Stimulated activated memory B cell treated with anti-CD40 and anti-IgM and Interleukin-4, amounts not matched to agents 10 μg/mL and 1 μg/mL and 100 μg/mL, for 72 hours (primary cell): ENCODE results near the gene SGK1.
A peak's percentile ranks its signal among the peaks of the same experiment; 100 is the strongest.

Source experiments
- ATAC-seq: fragments of 150-1000 bp; cut with Tn5 transposase; 2 replicates; pipeline ENCODE4 v1.10.0; 2021
- H3K27ac Mint-ChIP-seq: one replicate; pipeline ENCODE4 v1.8.0; 2022; ENCODE audit warnings: mild to moderate bottlenecking, mixed read lengths
- H3K27me3 Mint-ChIP-seq: one replicate; pipeline ENCODE4 v1.8.0; 2022; ENCODE audit warnings: mixed read lengths
- H3K36me3 Mint-ChIP-seq: one replicate; pipeline ENCODE4 v1.8.0; 2022; ENCODE audit warnings: mixed read lengths
- H3K4me1 Mint-ChIP-seq: one replicate; pipeline ENCODE4 v1.8.0; 2022; ENCODE audit warnings: mixed read lengths
- H3K4me3 Mint-ChIP-seq: one replicate; pipeline ENCODE4 v1.8.0; 2022; ENCODE audit warnings: mild to moderate bottlenecking, moderate library complexity, mixed read lengths
- H3K9me3 Mint-ChIP-seq: one replicate; pipeline ENCODE4 v1.8.0; 2022; ENCODE audit warnings: mixed read lengths

The SGK1 gene

GRCh38 chr6:134317471-134318131, at the start of gene SGK1:
Gene SGK1, minus strand, starts transcription at chr6:134318112. Its CDS starts 652 bp downstream, at chr6:134317460.
- no peak within 1 kb of the TSS for H3K27ac Mint-ChIP-seq
- H3K4me3 Mint-ChIP-seq: peak within 1 kb of the TSS; percentile 82
- H3K4me1 Mint-ChIP-seq: peaks cover 18% of the 10 kb centered on the region
- peak; percentile 61 for ATAC-seq
- peaks cover 22% of the 10 kb centered on the region for H3K27me3 Mint-ChIP-seq
- no peaks in the 10 kb centered on the region for H3K36me3 Mint-ChIP-seq
- H3K9me3 Mint-ChIP-seq: peaks cover 11% of the 10 kb centered on the region

GRCh38 chr6:134363323-134364039, 45.6 kb upstream of the SGK1 start:
- Mint-ChIP-seq H3K27me3 (no peaks in the 10 kb centered on the region), H3K27ac (no peak overlapping the region), H3K36me3 (no peaks in the 10 kb centered on the region), H3K4me1 (peaks cover 2% of the 10 kb centered on the region), H3K4me3 (no peak overlapping the region), H3K9me3 (no peaks in the 10 kb centered on the region)
- no peak for ATAC-seq

- no peak overlapping the region for H3K4me3 Mint-ChIP-seq
- H3K36me3 Mint-ChIP-seq: peaks cover 4% of the 10 kb centered on the region
- no peaks in the 10 kb centered on the region for H3K27me3 Mint-ChIP-seq
- peaks cover 5% of the 10 kb centered on the region for H3K9me3 Mint-ChIP-seq
- H3K4me1 Mint-ChIP-seq: peaks cover 6% of the 10 kb centered on the region
- no peak for ATAC-seq
- no peak overlapping the region for H3K27ac Mint-ChIP-seq
Measured at GRCh38 chr6:134361011-134361410, 43.1 kb upstream of the SGK1 start.

GRCh38 chr6:134359302-134359701, 41.4 kb upstream of the SGK1 start:
- Mint-ChIP-seq H3K27me3 (no peaks in the 10 kb centered on the region), H3K4me3 (no peak overlapping the region), H3K9me3 (peaks cover 9% of the 10 kb centered on the region)

GRCh38 chr6:134358320-134358719, 40.4 kb upstream of the SGK1 start:
- Mint-ChIP-seq H3K27me3 (no peaks in the 10 kb centered on the region), H3K4me3 (no peak overlapping the region), H3K27ac (no peak overlapping the region), H3K36me3 (peaks cover 5% of the 10 kb centered on the region), H3K9me3 (peaks cover 9% of the 10 kb centered on the region), H3K4me1 (peaks cover 6% of the 10 kb centered on the region)
- ATAC-seq: no peak

More at GRCh38 chr6:134359302-134359701, 41.4 kb upstream of the SGK1 start:
- no peak for ATAC-seq
- H3K36me3 Mint-ChIP-seq: peaks cover 5% of the 10 kb centered on the region
- H3K27ac Mint-ChIP-seq: no peak overlapping the region
- H3K4me1 Mint-ChIP-seq: peaks cover 6% of the 10 kb centered on the region

GRCh38 chr6:134357022-134357487, 39.1 kb upstream of the SGK1 start:
- H3K4me3 Mint-ChIP-seq: no peak overlapping the region
- H3K9me3 Mint-ChIP-seq: peaks cover 9% of the 10 kb centered on the region
- peaks cover 13% of the 10 kb centered on the region for H3K4me1 Mint-ChIP-seq
- peaks cover 5% of the 10 kb centered on the region for H3K36me3 Mint-ChIP-seq
- ATAC-seq: no peak
- no peak overlapping the region for H3K27ac Mint-ChIP-seq
- H3K27me3 Mint-ChIP-seq: no peaks in the 10 kb centered on the region

- H3K27ac Mint-ChIP-seq: no peak overlapping the region
- H3K9me3 Mint-ChIP-seq: peaks cover 9% of the 10 kb centered on the region
- no peak for ATAC-seq
- H3K4me3 Mint-ChIP-seq: no peak overlapping the region
- peaks cover 15% of the 10 kb centered on the region for H3K4me1 Mint-ChIP-seq
- peaks cover 5% of the 10 kb centered on the region for H3K36me3 Mint-ChIP-seq
- no peaks in the 10 kb centered on the region for H3K27me3 Mint-ChIP-seq
Measured at GRCh38 chr6:134356405-134356804, 38.5 kb upstream of the SGK1 start.

- Mint-ChIP-seq H3K36me3 (peaks cover 5% of the 10 kb centered on the region), H3K27ac (peak overlapping the region; percentile 20), H3K4me1 (peaks cover 8% of the 10 kb centered on the region), H3K4me3 (no peak overlapping the region), H3K9me3 (peaks cover 9% of the 10 kb centered on the region), H3K27me3 (no peaks in the 10 kb centered on the region)
- ATAC-seq: no peak
Measured at GRCh38 chr6:134352786-134353480, 35.0 kb upstream of the SGK1 start.

GRCh38 chr6:134351615-134352474, 33.9 kb upstream of the SGK1 start:
- Mint-ChIP-seq H3K4me3 (no peak overlapping the region), H3K27me3 (no peaks in the 10 kb centered on the region), H3K4me1 (peaks cover 8% of the 10 kb centered on the region), H3K9me3 (peaks cover 9% of the 10 kb centered on the region), H3K36me3 (peaks cover 5% of the 10 kb centered on the region), H3K27ac (peak overlapping the region; percentile 20)
- ATAC-seq: no peak

GRCh38 chr6:134347885-134348805, 30.2 kb upstream of the SGK1 start:
- no peaks in the 10 kb centered on the region for H3K36me3 Mint-ChIP-seq
- H3K9me3 Mint-ChIP-seq: no peaks in the 10 kb centered on the region
- ATAC-seq: no peak
- no peak overlapping the region for H3K4me3 Mint-ChIP-seq
- no peak overlapping the region for H3K27ac Mint-ChIP-seq
- H3K4me1 Mint-ChIP-seq: peaks cover 8% of the 10 kb centered on the region
- H3K27me3 Mint-ChIP-seq: no peaks in the 10 kb centered on the region

GRCh38 chr6:134346932-134347545, 29.1 kb upstream of the SGK1 start:
- H3K27me3 Mint-ChIP-seq: no peaks in the 10 kb centered on the region
- no peak overlapping the region for H3K4me3 Mint-ChIP-seq
- ATAC-seq: no peak
- no peaks in the 10 kb centered on the region for H3K36me3 Mint-ChIP-seq
- no peaks in the 10 kb centered on the region for H3K9me3 Mint-ChIP-seq
- H3K4me1 Mint-ChIP-seq: peaks cover 2% of the 10 kb centered on the region
- H3K27ac Mint-ChIP-seq: no peak overlapping the region

GRCh38 chr6:134345789-134346188, 27.9 kb upstream of the SGK1 start:
- Mint-ChIP-seq H3K27ac (no peak overlapping the region), H3K36me3 (no peaks in the 10 kb centered on the region), H3K4me1 (no peaks in the 10 kb centered on the region), H3K9me3 (no peaks in the 10 kb centered on the region), H3K27me3 (no peaks in the 10 kb centered on the region), H3K4me3 (no peak overlapping the region)
- ATAC-seq: no peak

GRCh38 chr6:134343066-134343465, 25.2 kb upstream of the SGK1 start:
- peaks cover 7% of the 10 kb centered on the region for H3K4me1 Mint-ChIP-seq
- H3K9me3 Mint-ChIP-seq: no peaks in the 10 kb centered on the region
- H3K36me3 Mint-ChIP-seq: no peaks in the 10 kb centered on the region
- ATAC-seq: no peak
- no peak overlapping the region for H3K4me3 Mint-ChIP-seq
- no peak overlapping the region for H3K27ac Mint-ChIP-seq
- H3K27me3 Mint-ChIP-seq: no peaks in the 10 kb centered on the region
